Activated CD8-positive, alpha-beta memory T cell treated with anti-CD3 and anti-CD28 coated beads, Interleukin-2, amount 50 U/mL, for 4 hours (primary cell): Measurements from ENCODE around the gene TPST2.
A peak's percentile ranks its signal among the peaks of the same experiment; 100 is the strongest.

Source experiments
- DNase-seq: peaks from one replicate; pipeline ENCODE4 v3.0.0-alpha.2; 2020

TPST2 gene

GRCh38 chr22:26553056-26553752, 36.7 kb downstream of the TPST2 start:
- DNase-seq, result no peak

GRCh38 chr22:26552466-26552865, 37.5 kb downstream of the TPST2 start:
- DNase-seq, result no peak

- no peak for DNase-seq
Measured at GRCh38 chr22:26551568-26551967, 38.4 kb downstream of the TPST2 start.

GRCh38 chr22:26550498-26551033, 39.4 kb downstream of the TPST2 start:
- no peak for DNase-seq

GRCh38 chr22:26549902-26550497, 39.9 kb downstream of the TPST2 start:
- no peak for DNase-seq

GRCh38 chr22:26548984-26549383, 40.9 kb downstream of the TPST2 start:
- DNase-seq, result no peak

- no peak for DNase-seq
Measured at GRCh38 chr22:26548303-26548702, 41.6 kb downstream of the TPST2 start.

- DNase-seq, result no peak
Measured at GRCh38 chr22:26547837-26548236, 42.1 kb downstream of the TPST2 start.

GRCh38 chr22:26547426-26547825, 42.5 kb downstream of the TPST2 start:
- peak; percentile 33 for DNase-seq

- no peak for DNase-seq
Measured at GRCh38 chr22:26546282-26546681, 43.6 kb downstream of the TPST2 start.

GRCh38 chr22:26545827-26546226, 44.1 kb downstream of the TPST2 start:
- DNase-seq, result no peak

- no peak for DNase-seq
Measured at GRCh38 chr22:26545385-26545784, 44.5 kb downstream of the TPST2 start.

- no peak for DNase-seq
Measured at GRCh38 chr22:26544489-26544888, 45.4 kb downstream of the TPST2 start.

- DNase-seq, result no peak
Measured at GRCh38 chr22:26542831-26543230, 47.1 kb downstream of the TPST2 start.

- DNase-seq, result no peak
Measured at GRCh38 chr22:26541167-26541819, 48.6 kb downstream of the TPST2 start.

GRCh38 chr22:26540119-26540518, 49.8 kb downstream of the TPST2 start:
- DNase-seq, result no peak

GRCh38 chr22:26536762-26537134, 53.2 kb downstream of the TPST2 start:
- no peak for DNase-seq

- DNase-seq, result no peak
Measured at GRCh38 chr22:26536056-26536761, 53.7 kb downstream of the TPST2 start.

GRCh38 chr22:26535603-26535908, 54.4 kb downstream of the TPST2 start:
- no peak for DNase-seq

GRCh38 chr22:26534874-26535602, 54.9 kb downstream of the TPST2 start:
- no peak for DNase-seq

GRCh38 chr22:26534171-26534855, 55.6 kb downstream of the TPST2 start:
- no peak for DNase-seq

GRCh38 chr22:26529345-26529744, 60.6 kb downstream of the TPST2 start:
- no peak for DNase-seq
